Gastrocnemius medialis (tissue), 4 donors: ENCODE data around the gene EPHB6. TPM values are rescaled to one million over a fixed set of nuclear protein-coding genes. Genes with fewer than 3 reads are reported as not detected.

Source experiments
- ATAC-seq, 2 donors: fragments of 150-250 bp; one replicate each; pipeline ENCODE4 v1.9.1; 2016
- DNase-seq, 2 donors: peaks; one replicate each; pipeline ENCODE4 v3.0.0-alpha.2; 2019
- H3K27ac ChIP-seq, 4 donors: fragments of 200-600 bp; sonication (generic); 1 replicate in 1 of 4; 2 replicates in 3 of 4; pipeline ENCODE4 v1.5.1; 2016 to 2018; ENCODE audit warnings: mild to moderate bottlenecking in 2 of 4, moderate library complexity in 1 of 4
- H3K27me3 ChIP-seq, 3 donors: fragments of 200-600 bp; sonication (generic) in 2 of 3; 1 replicate in 1 of 3; 2 replicates in 2 of 3; pipeline versions ENCODE4 v1.5.1 to v1.6.0; 2016 to 2019; ENCODE audit warnings: mild to moderate bottlenecking in 1 of 3, moderate library complexity in 1 of 3
- H3K36me3 ChIP-seq, 2 donors: fragments of 200-600 bp; sonication (generic) in 1 of 2; one replicate each; pipeline ENCODE4 v1.5.1; 2017 to 2018
- H3K4me1 ChIP-seq, 2 donors: fragments of 200-600 bp; sonication (generic) in 1 of 2; one replicate each; pipeline ENCODE4 v1.5.1; 2016 to 2017; ENCODE audit warnings: mild to moderate bottlenecking in 2 of 2
- H3K4me3 ChIP-seq, 4 donors: fragments of 200-600 bp; sonication (generic) in 3 of 4; 1 replicate in 1 of 4; 2 replicates in 3 of 4; pipeline ENCODE4 v1.5.1; 2016 to 2019; ENCODE audit warnings: mild to moderate bottlenecking in 2 of 4
- H3K9me3 ChIP-seq, 3 donors: fragments of 200-600 bp; sonication (generic) in 2 of 3; 1 replicate in 1 of 3; 2 replicates in 2 of 3; pipeline ENCODE4 v1.5.1; 2016 to 2019
- CTCF ChIP-seq, 5 experiments: fragments of 450-650 bp in 3 of 5; fragments of 200-600 bp in 2 of 5; sonication (generic) in 2 of 5; IDR thresholded peaks in 4 of 5; conservative IDR thresholded peaks in 1 of 5; 1 replicate in 4 of 5; 2 replicates in 1 of 5; pipeline ENCODE4 v1.5.1; 2016 to 2019; ENCODE audit warnings: antibody characterized with exemption in 5 of 5, mild to moderate bottlenecking in 3 of 5, moderate library complexity in 3 of 5
- POLR2A ChIP-seq, 2 donors: fragments of 450-650 bp; IDR thresholded peaks; one replicate each; pipeline ENCODE4 v1.6.1; 2017; ENCODE audit warnings: antibody characterized with exemption in 2 of 2, mild to moderate bottlenecking in 2 of 2, moderate library complexity in 2 of 2
- in situ Hi-C, 4 donors: fragments of 200-750 bp; cut with MboI; loops; one replicate each; pipeline versions ENCODE4 v1.15.0 to v1.8.0; 2017; ENCODE audit warnings: low sequenced_read_pairs in 4 of 4
- intact Hi-C: fragments of 100-400 bp; cut with DNase I; formaldehyde crosslinking; loops from one replicate; pipeline ENCODE4 v1.15.1; 2023; ENCODE audit warnings: low total_unique reads
- total RNA-seq, 4 donors: library from RNA; depleted of rRNA; stranded (reverse); fragments of >200 nt; gene quantifications; one replicate each; pipeline versions ENCODE4 v1.1.0 to v1.2.3, GENCODE V29; 2016

EPHB6 gene
- total RNA-seq, 4 donors from 2014 or later, result 2.0 to 8.9 (median 2.8) TPM

- in situ Hi-C loops (loop anchor here (10.0 to 25.0 kb wide), 2 partner anchors 133 to 340 kb away; partner anchors contain the start of gene TAS2R40 (in 3 of the 4)), intact Hi-C loops (no loop called here)
- Histone ChIP-seq H3K27me3 (no peaks in the 10 kb centered on the region), H3K36me3 (no peaks in the 10 kb centered on the region), H3K4me3 (no peak overlapping the region), H3K27ac (no peak overlapping the region), H3K4me1 (no peaks in the 10 kb centered on the region), H3K9me3 (no peaks in the 10 kb centered on the region)
- DNase-seq (no peak), ATAC-seq (no peak)
- no peak for TF ChIP-seq CTCF (IDR thresholded peaks at IDR 0.05 in 4 of 5, conservative IDR thresholded peaks at IDR 0.05 in 1 of 5)
- no peak for TF ChIP-seq POLR2A (IDR thresholded peaks at IDR 0.05)
Measured at GRCh38 chr7:142872106-142872675, 17.3 kb downstream of the EPHB6 start.

GRCh38 chr7:142873281-142873784 lies 18.5 kb downstream of the EPHB6 start:
- Histone ChIP-seq H3K9me3 (no peaks in the 10 kb centered on the region), H3K36me3 (no peaks in the 10 kb centered on the region), H3K27me3 (no peaks in the 10 kb centered on the region), H3K4me1 (no peaks in the 10 kb centered on the region), H3K27ac (no peak overlapping the region), H3K4me3 (no peak overlapping the region)
- no peak for TF ChIP-seq POLR2A (IDR thresholded peaks at IDR 0.05)
- TF ChIP-seq CTCF (IDR thresholded peaks at IDR 0.05 in 4 of 5, conservative IDR thresholded peaks at IDR 0.05 in 1 of 5), result peak in 1 of 5 experiments; percentile 14
- no peak for DNase-seq
- intact Hi-C loops (no loop called here), in situ Hi-C loops (loop anchor here (10.0 to 25.0 kb wide), 2 partner anchors 131 to 339 kb away; partner anchors contain the start of gene TAS2R40 (in 3 of the 4))
- no peak for ATAC-seq

GRCh38 chr7:142873871-142874270 lies 19.0 kb downstream of the EPHB6 start:
- intact Hi-C loops (no loop called here), in situ Hi-C loops (loop anchor here (10.0 to 25.0 kb wide), 2 partner anchors 131 to 338 kb away; partner anchors contain the start of gene TAS2R40 (in 3 of the 4))
- no peak overlapping the region for H3K27ac ChIP-seq
- H3K4me1 ChIP-seq, result no peaks in the 10 kb centered on the region
- H3K9me3 ChIP-seq, result no peaks in the 10 kb centered on the region
- no peaks in the 10 kb centered on the region for H3K36me3 ChIP-seq
- DNase-seq, result no peak
- TF ChIP-seq POLR2A (IDR thresholded peaks at IDR 0.05) (no peak), CTCF (IDR thresholded peaks at IDR 0.05 in 4 of 5, conservative IDR thresholded peaks at IDR 0.05 in 1 of 5) (no peak)
- no peak overlapping the region for H3K4me3 ChIP-seq
- H3K27me3 ChIP-seq, result no peaks in the 10 kb centered on the region
- no peak for ATAC-seq

- no peaks in the 10 kb centered on the region for H3K36me3 ChIP-seq
- no peaks in the 10 kb centered on the region for H3K27me3 ChIP-seq
- ATAC-seq (no peak), DNase-seq (no peak)
- no peaks in the 10 kb centered on the region for H3K4me1 ChIP-seq
- TF ChIP-seq CTCF (IDR thresholded peaks at IDR 0.05 in 4 of 5, conservative IDR thresholded peaks at IDR 0.05 in 1 of 5) (no peak), POLR2A (IDR thresholded peaks at IDR 0.05) (no peak)
- intact Hi-C loops, result no loop called here
- in situ Hi-C loops, result loop anchor here (10.0 to 25.0 kb wide), 2 partner anchors 130 to 338 kb away; partner anchors contain the start of gene TAS2R40 (in 3 of the 4)
- no peak overlapping the region for H3K4me3 ChIP-seq
- no peak overlapping the region for H3K27ac ChIP-seq
- H3K9me3 ChIP-seq, result no peaks in the 10 kb centered on the region
Measured at GRCh38 chr7:142874409-142874808, 19.5 kb downstream of the EPHB6 start.
